ENCODE data around the gene TRAF3IP1.

Gene TRAF3IP1

GRCh38 chr2:238444242-238444641, 123.9 kb downstream of the TRAF3IP1 start:
- DNase-seq (ENCODE audit: low read depth in 2 of 3, low spot score in 1 of 3): no peak

- no peak for DNase-seq (ENCODE audit: low read depth in 2 of 3, low spot score in 1 of 3)
These were observed 125.3 kb downstream of the TRAF3IP1 start for GRCh38 chr2:238445409-238446190.

DNA sequence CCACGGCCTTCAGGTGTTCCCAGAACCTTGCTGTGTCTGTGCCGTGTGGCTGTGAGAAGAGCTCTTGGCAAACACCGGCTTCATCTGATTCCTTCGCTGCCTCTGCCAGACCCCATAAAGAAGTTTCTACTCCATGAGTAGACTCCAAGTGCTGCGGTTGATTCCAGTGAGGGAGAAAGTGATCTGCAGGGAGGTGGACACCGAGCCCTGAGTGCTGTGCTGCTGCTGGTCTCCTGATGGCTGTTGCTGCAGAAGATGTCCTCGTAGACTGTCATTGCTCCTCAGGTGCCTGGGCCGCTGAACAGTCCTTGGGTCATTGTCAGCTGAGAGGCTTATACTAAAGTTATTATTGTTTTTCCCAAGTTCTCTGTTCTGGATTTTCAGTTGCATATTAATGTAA, 126.1 kb downstream of the TRAF3IP1 start:
- no peak for DNase-seq (ENCODE audit: low read depth in 2 of 3, low spot score in 1 of 3)

GRCh38 chr2:238448031-238448955, 128.0 kb downstream of the TRAF3IP1 start:
- no peak for DNase-seq (ENCODE audit: low read depth in 2 of 3, low spot score in 1 of 3)

DNA sequence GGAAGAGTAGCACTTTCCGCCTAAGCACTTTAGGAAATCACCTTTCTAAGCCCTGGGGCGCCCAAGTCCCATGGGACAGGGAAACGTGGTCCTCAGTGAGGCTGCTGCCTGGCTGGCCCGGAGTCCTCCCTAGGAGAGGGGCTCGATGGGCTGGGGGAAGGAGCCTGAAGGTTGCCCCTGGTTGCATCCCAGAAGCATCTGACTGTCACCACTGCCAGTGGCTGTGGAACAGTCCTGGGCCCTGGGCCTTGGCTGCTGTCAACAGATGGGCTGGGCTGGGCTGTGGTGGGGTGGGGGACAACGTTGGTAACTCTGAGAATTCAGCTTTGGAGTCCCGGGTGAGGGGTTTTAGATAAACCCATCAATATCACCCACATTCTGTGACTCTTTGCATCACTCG, 128.9 kb downstream of the TRAF3IP1 start:
- no peak for DNase-seq (ENCODE audit: low read depth in 2 of 3, low spot score in 1 of 3)

DNA sequence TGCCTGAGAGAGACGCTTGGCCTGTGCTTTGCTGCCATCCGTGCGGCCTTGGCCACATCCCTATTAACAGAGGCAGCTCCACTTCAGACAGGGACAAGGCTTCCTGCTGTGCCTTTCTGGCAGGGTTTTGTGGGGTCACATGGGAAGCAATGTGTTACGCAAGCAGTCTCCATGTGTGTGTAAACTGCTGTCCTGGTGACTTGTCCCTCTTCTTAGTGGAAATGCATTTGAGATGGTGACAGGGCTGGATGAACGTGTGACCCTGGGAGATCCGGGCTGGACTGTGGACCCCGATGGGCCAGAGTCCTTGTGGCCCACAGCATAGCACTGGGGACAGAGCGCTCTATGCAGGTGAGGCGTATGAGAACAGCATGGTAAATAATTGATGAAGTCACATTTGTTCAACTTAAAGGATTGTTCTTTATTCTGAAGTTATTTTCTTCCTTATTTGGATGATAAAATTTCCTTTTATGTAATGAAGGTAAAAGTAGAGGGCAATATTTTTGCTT, 129.6 kb downstream of the TRAF3IP1 start:
- no peak for DNase-seq (ENCODE audit: low read depth in 2 of 3, low spot score in 1 of 3)

GRCh38 chr2:238450440-238450861, 130.1 kb downstream of the TRAF3IP1 start:
- DNase-seq (ENCODE audit: low read depth in 2 of 3, low spot score in 1 of 3): no peak

Data from stimulated activated CD4-positive, alpha-beta T cell treated with anti-CD3 and anti-CD28 coated beads, Interleukin-12 subunit alpha, Interleukin-12 subunit beta, amount 100 ng/mL, for 48 hours (primary cell).